DOHH2 (cell line): ENCODE data around the gene SLC4A2.

Experiments used
- H3F3A ChIP-seq: fragments of 200-600 bp; sonication (generic), shearing (Covaris generic); 2 replicates; pipeline ENCODE4 v1.6.0; 2016; ENCODE audit warnings: antibody characterized with exemption, mild to moderate bottlenecking; ENCODE audit not compliant: control insufficient read depth, insufficient read depth
- H3K27ac ChIP-seq: fragments of 200-600 bp; sonication (generic); 2 replicates; pipeline ENCODE4 v1.5.1; 2014; ENCODE audit warnings: low read depth, mild to moderate bottlenecking, low read length, moderate library complexity
- H3K27me3 ChIP-seq: fragments of 200-600 bp; sonication (generic); 2 replicates; pipeline ENCODE4 v1.6.1; 2014; ENCODE audit warnings: mild to moderate bottlenecking, low read length, mixed read lengths; ENCODE audit not compliant: control insufficient read depth
- H3K36me3 ChIP-seq: fragments of 200-600 bp; sonication (generic); 2 replicates; pipeline ENCODE4 v1.6.1; 2014; ENCODE audit warnings: mild to moderate bottlenecking, low read length, moderate library complexity, mixed read lengths; ENCODE audit not compliant: control insufficient read depth
- H3K4me1 ChIP-seq: fragments of 200-600 bp; sonication (generic); 2 replicates; pipeline ENCODE4 v1.6.1; 2014; ENCODE audit warnings: mild to moderate bottlenecking, low read length, mixed read lengths; ENCODE audit not compliant: control insufficient read depth
- H3K4me2 ChIP-seq: fragments of 200-600 bp; sonication (generic); 2 replicates; pipeline ENCODE4 v1.6.0; 2014; ENCODE audit warnings: mild to moderate bottlenecking, low read length, moderate library complexity
- H3K4me3 ChIP-seq: fragments of 200-600 bp; sonication (generic); 2 replicates; pipeline ENCODE4 v1.5.1; 2014; ENCODE audit warnings: mild to moderate bottlenecking, low read length, mixed read lengths
- H3K79me2 ChIP-seq: fragments of 200-600 bp; sonication (generic); 2 replicates; pipeline ENCODE4 v1.6.1; 2014; ENCODE audit warnings: mild to moderate bottlenecking, low read length, mixed read lengths; ENCODE audit not compliant: control insufficient read depth
- H3K9me2 ChIP-seq: fragments of 200-600 bp; sonication (generic); replicated peaks from 2 replicates; pipeline ENCODE4 v1.6.1; 2014; ENCODE audit warnings: mild to moderate bottlenecking, low read length, mixed read lengths; ENCODE audit not compliant: control insufficient read depth
- H3K9me3 ChIP-seq: fragments of 200-600 bp; sonication (generic); 2 replicates; pipeline ENCODE4 v1.6.1; 2014; ENCODE audit warnings: antibody characterized with exemption, low read length, mixed read lengths; ENCODE audit not compliant: control insufficient read depth, insufficient read depth
- H4K20me1 ChIP-seq: fragments of 200-600 bp; sonication (generic); 2 replicates; pipeline ENCODE4 v1.6.0; 2014; ENCODE audit warnings: low read depth, mild to moderate bottlenecking, antibody characterized with exemption, low read length, moderate library complexity; ENCODE audit not compliant: control insufficient read depth, insufficient read depth
- CTCF ChIP-seq: fragments of 200-600 bp; sonication (generic); IDR thresholded peaks from one replicate; pipeline ENCODE4 v1.5.1; 2014; ENCODE audit warnings: antibody characterized with exemption, mild to moderate bottlenecking, low read depth, low read length; ENCODE audit not compliant: poor library complexity, severe bottlenecking
- EZH2phosphoT487 ChIP-seq: fragments of 200-600 bp; sonication (generic); IDR thresholded peaks from 2 replicates; pipeline ENCODE4 v1.6.1; 2017; ENCODE audit warnings: borderline replicate concordance, mild to moderate bottlenecking, antibody characterized with exemption, low read length, moderate library complexity, mixed read lengths

SLC4A2 gene

GRCh38 chr7:151060113-151060415 lies 675 bp downstream of the SLC4A2 start:
- no peaks in the 10 kb centered on the region for H3K9me2 ChIP-seq
- peak overlapping the region; percentile 61 for H3K27ac ChIP-seq
- no peak for TF ChIP-seq CTCF
- peaks cover 29% of the 10 kb centered on the region for H3K36me3 ChIP-seq
- H3K4me1 ChIP-seq, result peaks cover 31% of the 10 kb centered on the region
- no peaks in the 10 kb centered on the region for H3K27me3 ChIP-seq
- H4K20me1 ChIP-seq, result peaks cover 7% of the 10 kb centered on the region; the same call in 1 of the 2 replicates
- H3K4me2 ChIP-seq, result peak overlapping the region; percentile 97
- H3K4me3 ChIP-seq, result peak overlapping the region; percentile 89
- H3K79me2 ChIP-seq, result peaks cover 30% of the 10 kb centered on the region
- H3F3A ChIP-seq, result peaks cover 7% of the 10 kb centered on the region
- H3K9me3 ChIP-seq, result no peaks in the 10 kb centered on the region

- Histone ChIP-seq H3K27ac (peak overlapping the region; percentile 61), H3K4me3 (peak overlapping the region; percentile 89), H4K20me1 (peaks cover 7% of the 10 kb centered on the region; the same call in 1 of the 2 replicates), H3F3A (peaks cover 7% of the 10 kb centered on the region), H3K27me3 (no peaks in the 10 kb centered on the region), H3K4me1 (peaks cover 31% of the 10 kb centered on the region), H3K79me2 (peaks cover 30% of the 10 kb centered on the region), H3K9me3 (no peaks in the 10 kb centered on the region), H3K36me3 (peaks cover 35% of the 10 kb centered on the region), H3K9me2 (no peaks in the 10 kb centered on the region), H3K4me2 (peak overlapping the region; percentile 97)
- TF ChIP-seq EZH2phosphoT487 (no peak), CTCF (peak; percentile 71)
Measured at GRCh38 chr7:151060416-151061212, 1.2 kb downstream of the SLC4A2 start.

- Histone ChIP-seq H3K4me1 (peaks cover 31% of the 10 kb centered on the region), H3K27me3 (no peaks in the 10 kb centered on the region), H3K27ac (no peak overlapping the region), H3K4me3 (peak overlapping the region; percentile 89), H3K36me3 (peaks cover 43% of the 10 kb centered on the region), H3K9me2 (no peaks in the 10 kb centered on the region), H3K9me3 (no peaks in the 10 kb centered on the region), H3K79me2 (peaks cover 30% of the 10 kb centered on the region), H3K4me2 (peak overlapping the region; percentile 97), H4K20me1 (peaks cover 7% of the 10 kb centered on the region; the same call in 1 of the 2 replicates), H3F3A (peaks cover 7% of the 10 kb centered on the region)
- TF ChIP-seq CTCF (no peak), EZH2phosphoT487 (no peak)
Measured at GRCh38 chr7:151061213-151062110, 2.1 kb downstream of the SLC4A2 start.
